Endothelial cell of umbilical vein (primary cell): Measurements from ENCODE around the gene EPC1. TPM values are rescaled to one million over a fixed set of nuclear protein-coding genes. Genes with fewer than 3 reads are reported as not detected.

Source experiments
- BruUV-seq: library from RNA; stranded (reverse); fragments of 400-500 nt; replicated peaks from 2 replicates; lab custom pipeline; 2021; lab: Mats Ljungman, UMichigan
- CTCF ChIA-PET: fragments of 300-600, 350-600 bp; sonication (Branson Sonifier 250); formaldehyde crosslinking; loops from one replicate; lab custom pipeline; 2021; ENCODE audit warnings: antibody characterized with exemption, inconsistent platforms; lab: Charles Lee
- POLR2A ChIA-PET: fragments of 300-600, 350-600 bp; sonication (Branson Sonifier 250); formaldehyde crosslinking; loops from one replicate; lab custom pipeline; 2021; ENCODE audit warnings: antibody characterized with exemption, inconsistent platforms; lab: Charles Lee
- DNase-seq: peaks from one replicate; pipeline ENCODE4 v3.0.0-alpha.2; 2011; ENCODE audit warnings: low read depth, low spot score
- FAIRE-seq: peaks from 2 replicates; lab custom pipeline; 2011; peaks lifted over from hg19 to GRCh38; lab: Jason Lieb, UNC
- H2AFZ ChIP-seq: 2 replicates; pipeline ENCODE4 v1.6.0; 2012; ENCODE audit warnings: low read depth, low read length, control low read depth, inconsistent platforms
- H3K27ac ChIP-seq: 2 replicates; pipeline ENCODE4 v1.5.1; 2011; ENCODE audit warnings: low read depth, mild to moderate bottlenecking, control low read depth, low read length, moderate library complexity; ENCODE audit not compliant: insufficient read depth
- H3K27me3 ChIP-seq, 2 experiments: 2 replicates each; pipeline versions ENCODE4 v1.6.0 to v1.6.1; 2011; ENCODE audit warnings: low read length in 2 of 2, mixed read lengths in 1 of 2; ENCODE audit not compliant: control insufficient read depth in 2 of 2, insufficient read depth in 2 of 2
- H3K36me3 ChIP-seq, 2 experiments: 2 replicates in 1 of 2; 3 replicates in 1 of 2; pipeline ENCODE4 v1.5.1; 2011; ENCODE audit warnings: low read length in 2 of 2, mild to moderate bottlenecking in 1 of 2, moderate library complexity in 1 of 2; ENCODE audit not compliant: control insufficient read depth in 2 of 2, insufficient read depth in 2 of 2; ENCODE audit errors: extremely low read depth in 1 of 2
- H3K4me1 ChIP-seq: 3 replicates; pipeline ENCODE4 v1.5.1; 2011; ENCODE audit warnings: mild to moderate bottlenecking, low read length; ENCODE audit not compliant: control insufficient read depth, insufficient read depth; ENCODE audit errors: extremely low read depth
- H3K4me2 ChIP-seq: 2 replicates; pipeline ENCODE4 v1.6.1; 2011; ENCODE audit warnings: low read length, control low read depth, mixed read lengths; ENCODE audit not compliant: insufficient read depth
- H3K4me3 ChIP-seq, 3 experiments: fragments of 200-600 bp in 1 of 3; sonication (generic), shearing (Covaris generic) in 1 of 3; replicated peaks in 1 of 3; 2 replicates each; pipeline ENCODE4 v1.5.1; 2011 to 2016; ENCODE audit warnings: control low read depth in 3 of 3, low read length in 3 of 3, mild to moderate bottlenecking in 2 of 3, inconsistent platforms in 1 of 3, low read depth in 1 of 3, moderate library complexity in 1 of 3; ENCODE audit not compliant: insufficient read depth in 1 of 3
- H3K79me2 ChIP-seq: 2 replicates; pipeline ENCODE4 v1.6.0; 2012; ENCODE audit warnings: low read length, inconsistent platforms; ENCODE audit not compliant: control insufficient read depth, insufficient read depth
- H3K9ac ChIP-seq: replicated peaks from 2 replicates; pipeline ENCODE3; 2011; ENCODE audit warnings: low read length, control low read depth; ENCODE audit not compliant: insufficient read depth; ENCODE audit errors: extremely low read depth
- H3K9me1 ChIP-seq: replicated peaks from 3 replicates; pipeline ENCODE4 v1.6.0; 2011; ENCODE audit warnings: mild to moderate bottlenecking, low read length; ENCODE audit not compliant: control insufficient read depth, insufficient read depth; ENCODE audit errors: extremely low read depth
- H3K9me3 ChIP-seq: replicated peaks from 2 replicates; pipeline ENCODE4 v1.5.1; 2012; ENCODE audit warnings: low read length, inconsistent platforms; ENCODE audit not compliant: control insufficient read depth, insufficient read depth
- H4K20me1 ChIP-seq: replicated peaks from 2 replicates; pipeline ENCODE3; 2011; ENCODE audit warnings: mild to moderate bottlenecking, low read length; ENCODE audit not compliant: control insufficient read depth, insufficient read depth; ENCODE audit errors: extremely low read depth
- CTCF ChIP-seq, 2 donors: IDR thresholded peaks; 1 replicate in 1 of 2; 2 replicates in 1 of 2; pipeline ENCODE4 v1.5.1; 2011; ENCODE audit warnings: low read length in 2 of 2, mild to moderate bottlenecking in 2 of 2, moderate library complexity in 2 of 2, control low read depth in 1 of 2, inconsistent platforms in 1 of 2, low read depth in 1 of 2; ENCODE audit not compliant: insufficient read depth in 1 of 2; ENCODE audit errors: extremely low read depth in 1 of 2
- EZH2 ChIP-seq: IDR thresholded peaks from 2 replicates; pipeline ENCODE4 v1.6.1; 2012; ENCODE audit warnings: borderline replicate concordance, low read depth, mild to moderate bottlenecking, moderate library complexity, low read length, inconsistent platforms; ENCODE audit not compliant: severe bottlenecking
- FOS ChIP-seq: IDR thresholded peaks from 2 replicates; pipeline ENCODE4 v1.6.1; 2011; ENCODE audit warnings: mild to moderate bottlenecking, low read length, moderate library complexity, borderline replicate concordance; ENCODE audit not compliant: insufficient read depth
- GATA2 ChIP-seq: IDR thresholded peaks from 2 replicates; pipeline ENCODE4 v1.7.0; 2011; ENCODE audit warnings: low read depth, mild to moderate bottlenecking, moderate library complexity, mixed read lengths, low read length; ENCODE audit not compliant: insufficient read length, insufficient read depth
- JUN ChIP-seq: IDR thresholded peaks from 2 replicates; pipeline ENCODE4 v1.6.1; 2011; ENCODE audit warnings: borderline replicate concordance, low read depth; ENCODE audit not compliant: insufficient read length, insufficient read depth
- MYC ChIP-seq: IDR thresholded peaks from one replicate; pipeline ENCODE4 v1.6.1; 2011; ENCODE audit warnings: mild to moderate bottlenecking, low read depth, low read length
- POLR2A ChIP-seq: IDR thresholded peaks from 2 replicates; pipeline ENCODE4 v1.6.1; 2012; ENCODE audit warnings: low read depth, mild to moderate bottlenecking, control low read depth, low read length
- POLR2AphosphoS5 ChIP-seq: IDR thresholded peaks from 2 replicates; pipeline ENCODE4 v1.6.1; 2012; ENCODE audit warnings: low read depth, mild to moderate bottlenecking, control low read depth, low read length, moderate library complexity; ENCODE audit not compliant: insufficient read depth
- dilution Hi-C: fragments of 300-500 bp; cut with MboI; formaldehyde crosslinking; loops from one replicate; pipeline ENCODE4 v1.15.0; 2019; ENCODE audit warnings: low sequenced_read_pairs; ENCODE audit not compliant: extremely low pct_ligation_motif_present
- intact Hi-C: fragments of 100-400 bp; cut with micrococcal nuclease; formaldehyde crosslinking; loops from one replicate; pipeline ENCODE4 v1.10.0; 2022
- polyA plus RNA-seq, 4 experiments: library from polyadenylated mRNA; depleted of rRNA in 3 of 4; stranded (reverse) in 3 of 4; unstranded in 1 of 4; fragments of >200 nt; gene quantifications; 2 replicates each; pipeline versions ENCODE4 v1.2.1 to v1.2.3, GENCODE V29; 2011 to 2012; ENCODE audit warnings: missing spikeins in 1 of 4
- total RNA-seq: library from RNA; stranded (reverse); gene quantifications from 2 replicates; pipeline ENCODE4 v1.2.3, GENCODE V29; 2021
- TF ChIP-seq, protein P1 (sequence below): IDR thresholded peaks from 2 replicates; pipeline ENCODE4 v1.6.1; 2011; ENCODE audit not compliant: insufficient read depth, insufficient read length

Gene EPC1
- total and polyA plus RNA-seq, 2 donors (not counting 3 experiments of a cell fraction or from before 2014, with no cell fraction given), result 27.9 to 39.0 TPM

DNA sequence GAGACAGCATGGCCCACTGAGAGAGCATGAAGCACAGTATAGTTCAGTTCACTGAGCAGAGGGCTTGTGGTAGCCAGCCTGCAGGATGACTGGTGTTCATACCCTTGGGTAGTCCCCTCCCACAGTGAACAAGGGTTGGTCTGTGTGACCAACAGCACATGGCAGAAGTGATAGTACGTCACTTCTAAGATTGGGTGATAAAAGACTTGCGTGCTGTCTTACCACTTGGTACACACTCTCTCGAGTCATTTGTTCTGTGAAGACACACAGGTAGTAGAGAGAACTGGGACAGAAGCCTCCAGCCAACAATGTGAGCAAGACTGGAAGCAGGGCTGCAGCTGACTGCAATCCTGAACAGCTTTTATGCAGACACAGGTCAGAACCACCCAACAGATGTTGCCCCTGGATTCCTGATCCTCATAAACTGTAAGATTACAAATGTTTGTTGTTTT lies 14.6 kb downstream of the EPC1 start:
- intact Hi-C loops (no loop called here), dilution Hi-C loops (no loop called here)
- no peak overlapping the region for H3K4me2 ChIP-seq
- H3K9ac ChIP-seq, result no peak overlapping the region
- peaks cover 3% of the 10 kb centered on the region for H3K9me1 ChIP-seq
- H3K4me1 ChIP-seq, result peaks cover 3% of the 10 kb centered on the region
- no peak for DNase-seq
- no peak overlapping the region for H2AFZ ChIP-seq
- H3K9me3 ChIP-seq, result no peaks in the 10 kb centered on the region
- FAIRE-seq, result no peak
- ChIA-PET CTCF (interaction anchor here (1.2 kb wide), 1 partner anchor 14 kb away, joined by 3 read pairs; the partner anchor contains the start of gene EPC1), POLR2A (no interaction called here)
- H3K4me3 ChIP-seq, result no peak overlapping the region
- no peak overlapping the region for H3K27ac ChIP-seq
- H3K27me3 ChIP-seq, result no peaks in the 10 kb centered on the region
- H3K79me2 ChIP-seq, result peaks cover 95% of the 10 kb centered on the region
- peaks cover 2% of the 10 kb centered on the region in 2 experiments for H3K36me3 ChIP-seq
- peaks cover 13% of the 10 kb centered on the region for H4K20me1 ChIP-seq
- no TSS peak for BruUV-seq
- no peak for TF ChIP-seq CTCF (IDR thresholded peaks at IDR 0.05; ENCODE audit: extremely low read depth in 1 of 2, insufficient read depth in 1 of 2, low read depth in 1 of 2, low read length in 2 of 2)

DNA sequence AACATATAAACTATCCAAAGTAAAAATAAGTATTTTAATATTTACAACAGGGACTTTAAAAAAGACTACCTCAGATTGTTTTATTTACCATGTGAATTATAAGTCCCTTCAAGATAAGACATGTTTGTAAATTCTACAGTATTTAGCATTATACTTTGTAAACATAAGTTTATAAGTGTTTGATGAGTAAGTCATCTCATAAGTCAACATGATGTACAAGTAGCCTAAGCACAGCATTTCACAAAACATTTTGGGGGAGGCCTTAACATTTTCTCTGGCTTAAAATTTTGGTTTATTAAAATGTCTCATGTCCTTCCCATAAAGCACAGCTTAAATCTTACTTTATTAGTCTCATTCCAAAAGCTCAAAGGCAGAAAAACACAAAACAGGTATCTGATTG lies 15.4 kb downstream of the EPC1 start:
- DNase-seq (no peak), FAIRE-seq (no peak)
- no peak overlapping the region for H3K4me2 ChIP-seq
- TF ChIP-seq, protein P1, sequence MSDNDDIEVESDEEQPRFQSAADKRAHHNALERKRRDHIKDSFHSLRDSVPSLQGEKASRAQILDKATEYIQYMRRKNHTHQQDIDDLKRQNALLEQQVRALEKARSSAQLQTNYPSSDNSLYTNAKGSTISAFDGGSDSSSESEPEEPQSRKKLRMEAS, result no peak
- TF ChIP-seq POLR2A (no peak), CTCF (IDR thresholded peaks at IDR 0.05; ENCODE audit: extremely low read depth in 1 of 2, insufficient read depth in 1 of 2, low read depth in 1 of 2, low read length in 2 of 2) (no peak), JUN (no peak), MYC (no peak), FOS (no peak), GATA2 (no peak), EZH2 (no peak), POLR2AphosphoS5 (no peak)
- intact Hi-C loops (no loop called here), dilution Hi-C loops (no loop called here)
- no TSS peak for BruUV-seq
- no peak overlapping the region for H2AFZ ChIP-seq
- H3K9ac ChIP-seq, result no peak overlapping the region
- H3K79me2 ChIP-seq, result peaks cover 95% of the 10 kb centered on the region
- H3K27ac ChIP-seq, result no peak overlapping the region
- H3K36me3 ChIP-seq, result peaks cover 2% of the 10 kb centered on the region in 2 experiments
- ChIA-PET POLR2A (no interaction called here), CTCF (interaction anchor here (1.2 kb wide), 1 partner anchor 15 kb away, joined by 3 read pairs; the partner anchor contains the start of gene EPC1)
- H3K27me3 ChIP-seq, result no peaks in the 10 kb centered on the region
- no peaks in the 10 kb centered on the region for H3K9me3 ChIP-seq
- H4K20me1 ChIP-seq, result peaks cover 17% of the 10 kb centered on the region
- H3K9me1 ChIP-seq, result no peaks in the 10 kb centered on the region
- H3K4me1 ChIP-seq, result peaks cover 7% of the 10 kb centered on the region
- no peak overlapping the region for H3K4me3 ChIP-seq
